OCI-M1 (cell line): ENCODE results near the gene HAO1.
A peak's percentile ranks its signal among the peaks of the same experiment; 100 is the strongest.
"Not testable (repeated sequence)": the region's sequence is repeated elsewhere in the genome, so short reads cannot be mapped to it uniquely, and the experiment has no call there.

Experiments used
- DNase-seq: peaks from one replicate; lab custom pipeline; 2025; lab: John Stamatoyannopoulos, UW

HAO1 gene

GRCh38 chr20:7940341-7940740, at the start of gene HAO1:
Gene HAO1 (minus strand): TSS chr20:7940458. CDS start chr20:7940422, 36 bp downstream.
- DNase-seq: no peak

- no peak for DNase-seq
Observed at GRCh38 chr20:7989379-7989778, 49.1 kb upstream of the HAO1 start.

- no peak for DNase-seq
Observed at GRCh38 chr20:7985916-7986315, 45.7 kb upstream of the HAO1 start.

DNA sequence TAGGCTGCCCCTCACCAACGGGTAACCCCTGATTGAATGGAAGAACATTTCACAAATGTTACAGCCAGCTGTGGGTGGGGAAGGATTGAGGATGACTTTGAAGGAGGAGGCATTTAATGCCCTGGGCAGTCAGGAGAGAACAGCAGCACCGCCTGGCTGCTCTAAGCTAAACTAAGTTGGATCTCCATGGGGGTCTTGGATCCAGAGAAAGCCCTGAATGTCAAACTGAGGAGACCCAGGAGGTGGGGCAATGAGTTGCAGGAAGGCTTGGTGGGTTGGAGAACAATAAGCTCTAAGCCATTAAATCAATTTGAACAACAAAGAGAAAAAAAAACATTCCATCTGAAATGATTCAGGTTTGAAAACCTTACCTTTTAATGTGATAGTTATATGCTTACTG, 43.9 kb upstream of the HAO1 start:
- no peak for DNase-seq

GRCh38 chr20:7981374-7981773, 41.1 kb upstream of the HAO1 start:
- DNase-seq: no peak

DNA sequence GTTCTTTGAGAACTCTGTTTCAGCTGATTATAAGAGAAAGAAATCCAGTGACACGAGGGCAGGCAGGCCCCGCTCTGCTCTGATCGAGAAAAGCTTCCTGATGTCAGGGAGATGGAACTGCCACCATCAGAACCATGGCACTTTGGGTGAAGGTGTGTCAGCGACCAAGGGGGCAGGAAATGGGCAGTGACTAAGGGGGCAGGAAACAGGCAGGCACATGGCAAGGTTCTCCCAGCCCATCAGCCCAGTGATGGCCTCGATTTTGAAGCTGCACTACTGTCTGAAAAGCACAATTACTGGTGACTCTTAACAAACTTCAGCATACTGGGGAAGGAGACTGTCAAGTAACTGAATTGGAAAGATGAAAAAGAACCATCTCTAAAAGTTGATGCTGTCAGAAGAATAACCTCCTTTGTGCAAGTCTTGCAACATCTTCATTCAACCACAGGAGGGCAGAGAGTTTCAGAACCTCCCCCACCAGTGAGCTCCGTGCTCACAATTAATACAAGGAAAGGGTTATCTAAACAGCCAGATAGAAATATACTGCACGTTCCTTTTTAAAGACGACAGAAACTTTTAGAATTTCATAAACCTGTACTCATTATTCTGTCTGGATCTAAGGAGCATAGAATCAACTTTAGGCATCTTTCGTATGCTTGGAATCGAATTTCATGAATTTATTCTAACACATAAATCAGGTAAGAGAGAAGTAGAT, 40.2 kb upstream of the HAO1 start:
- DNase-seq: peak; percentile 44

DNA sequence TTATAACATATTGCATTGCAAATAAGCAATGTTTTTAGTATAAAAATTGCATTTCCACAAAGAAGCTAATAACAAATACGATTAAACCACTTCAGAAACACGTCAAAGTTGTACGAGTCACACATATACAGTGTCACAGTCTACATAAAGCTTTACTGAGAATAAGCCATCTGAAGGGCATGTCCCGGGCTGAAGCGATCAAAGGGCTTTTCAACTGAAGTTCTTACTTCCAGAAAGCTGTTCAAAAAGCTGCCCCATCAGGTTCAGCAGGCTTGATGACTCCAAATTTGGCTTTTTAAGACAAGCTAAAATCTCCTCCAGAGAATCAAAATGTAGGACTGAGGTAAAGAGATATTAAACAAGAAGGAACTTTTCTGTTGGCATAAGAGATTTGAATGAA, 37.5 kb upstream of the HAO1 start:
- DNase-seq: no peak

DNA sequence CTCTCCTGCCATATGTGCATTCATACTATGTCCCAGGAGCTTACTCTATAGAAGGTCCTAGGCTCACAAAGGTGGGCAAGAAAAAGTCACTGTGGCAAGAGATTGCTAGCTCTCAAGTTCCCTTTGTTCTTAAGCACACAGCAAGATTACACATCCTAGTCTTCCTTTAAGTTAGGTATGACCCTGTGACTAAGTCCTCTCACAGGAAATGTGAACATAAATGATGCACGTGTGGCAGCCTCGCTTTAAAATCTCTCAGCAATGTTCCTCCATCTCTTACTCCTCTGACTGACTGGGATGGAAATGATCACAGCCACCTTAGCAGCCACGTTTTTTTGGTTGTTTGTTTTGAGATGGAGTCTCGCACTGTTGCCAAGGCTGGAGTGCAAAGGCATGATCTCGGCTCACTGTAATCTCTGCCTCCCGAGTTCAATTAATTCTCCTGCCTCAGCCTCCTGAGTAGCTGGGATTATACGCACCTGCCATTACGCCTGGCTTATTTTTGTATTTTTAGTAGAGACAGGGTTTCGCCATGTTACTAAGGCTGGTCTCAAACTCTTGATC, 35.7 kb upstream of the HAO1 start:
- no peak for DNase-seq

DNA sequence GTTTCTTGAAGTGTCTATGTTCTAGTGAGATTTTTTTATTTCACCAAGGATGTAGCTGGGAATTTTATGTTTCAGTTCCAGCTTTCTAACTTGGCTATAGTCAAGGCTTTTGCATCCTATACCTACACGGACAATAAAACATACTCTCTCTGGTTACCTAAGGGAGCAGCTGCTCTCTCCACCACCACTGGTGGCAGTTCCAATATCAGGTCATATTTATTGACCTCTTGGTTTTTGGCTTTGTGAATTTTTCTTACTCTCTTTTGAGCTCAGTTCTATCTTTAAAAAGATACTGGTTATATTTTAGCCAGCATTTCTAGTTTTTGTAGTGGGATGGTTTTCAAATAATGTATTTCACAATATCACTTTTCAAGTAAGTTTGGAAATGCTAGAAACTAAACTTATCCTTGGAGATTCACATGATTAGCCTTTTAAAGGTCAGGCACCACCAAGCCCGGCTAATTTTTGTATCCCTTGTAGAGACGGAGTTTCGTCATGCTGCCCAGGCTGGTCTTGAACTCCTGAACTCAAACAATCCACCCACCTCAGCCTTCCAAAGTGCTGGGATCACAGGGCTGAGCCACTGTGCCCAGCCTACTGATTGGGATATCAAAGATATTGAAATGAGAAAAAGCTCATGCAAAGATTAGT, 34.7 kb upstream of the HAO1 start:
- no peak for DNase-seq

DNA sequence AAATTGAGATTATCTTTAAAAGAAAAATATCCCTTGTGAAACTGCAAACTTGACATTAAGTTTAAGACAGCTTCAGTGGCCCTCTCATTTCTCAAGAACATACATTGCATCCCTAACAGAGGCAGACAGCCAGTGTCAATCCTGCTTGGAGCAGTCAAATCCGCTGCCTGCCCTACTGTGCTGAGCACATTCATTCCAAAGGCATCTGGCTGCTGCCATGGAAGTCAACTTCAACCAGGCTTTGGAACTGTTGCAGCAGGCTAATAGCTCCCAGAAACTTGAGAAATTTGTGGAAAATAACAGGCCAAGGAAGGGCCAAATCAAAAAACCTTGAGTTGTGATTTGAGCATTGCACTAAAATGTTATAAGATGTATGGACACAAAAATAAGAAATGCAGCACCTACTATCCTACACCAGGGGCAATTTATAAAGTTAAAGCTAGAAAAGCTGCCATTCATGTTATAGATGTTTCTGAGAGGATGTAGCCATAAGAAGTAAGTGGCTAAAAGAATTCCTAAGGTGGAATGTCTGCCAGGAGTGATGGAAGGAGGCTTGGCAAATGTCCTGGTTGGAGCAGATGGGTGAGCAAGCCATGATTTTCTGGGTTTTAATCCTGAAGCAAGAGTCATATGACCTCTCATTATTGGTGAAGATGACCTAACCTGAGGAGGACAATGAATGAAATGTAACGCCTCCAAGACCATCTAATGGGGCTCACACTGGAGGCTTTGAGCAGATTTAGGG, 31.4 kb upstream of the HAO1 start:
- no peak for DNase-seq

DNA sequence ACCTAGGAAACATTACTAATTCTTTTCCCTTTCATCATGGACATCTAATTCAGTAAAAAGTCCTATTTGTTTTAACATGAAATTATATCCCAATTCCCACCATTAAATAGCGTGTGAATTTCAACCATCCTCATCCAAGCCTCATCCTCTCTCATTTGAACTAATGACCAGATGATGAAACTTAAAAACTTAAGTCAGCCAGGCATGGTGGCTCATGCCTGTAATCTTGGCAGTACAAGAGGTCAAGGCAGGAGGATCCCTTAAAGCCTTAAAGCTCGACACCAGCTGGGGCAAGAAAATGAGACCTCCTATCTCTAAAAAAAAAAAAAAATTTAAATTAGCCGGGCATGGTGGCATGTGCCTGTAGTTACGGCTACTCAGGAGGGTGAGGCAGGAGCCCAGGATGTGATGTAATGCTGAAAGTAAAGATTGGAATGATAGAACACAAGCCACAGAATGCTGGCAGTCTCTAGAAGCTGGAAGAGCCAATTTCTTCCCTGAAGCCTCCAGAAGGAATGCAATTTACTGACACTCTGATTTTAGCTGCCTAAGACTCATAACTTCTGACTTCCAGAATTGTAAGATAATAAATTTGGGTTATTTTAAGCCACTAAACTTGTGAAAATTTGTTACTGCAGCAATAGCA, 27.1 kb upstream of the HAO1 start:
- DNase-seq: no peak

GRCh38 chr20:7966176-7966575, 25.9 kb upstream of the HAO1 start:
- no peak for DNase-seq

- DNase-seq: no peak
Observed at GRCh38 chr20:7959484-7959883, 19.2 kb upstream of the HAO1 start.

DNA sequence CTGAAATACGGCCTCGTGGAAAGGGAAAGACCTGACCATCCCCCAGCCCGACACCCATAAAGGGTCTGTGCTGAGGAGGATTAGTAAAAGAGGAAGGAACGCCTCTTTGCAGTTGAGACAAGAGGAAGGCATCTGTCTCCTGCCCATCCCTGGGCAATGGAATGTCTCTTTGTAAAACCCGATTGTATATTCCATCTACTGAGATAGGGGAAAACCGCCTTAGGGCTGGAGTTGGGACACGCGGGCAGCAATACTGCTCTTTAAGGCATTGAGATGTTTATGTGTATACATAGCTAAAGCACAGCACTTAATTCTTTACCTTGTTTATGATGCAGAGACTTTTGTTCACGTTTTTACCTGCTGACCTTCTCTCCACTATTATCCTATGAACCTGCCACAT, 16.3 kb upstream of the HAO1 start:
- DNase-seq: not testable (repeated sequence)

- DNase-seq: no peak
Observed at GRCh38 chr20:7950387-7950786, 10.1 kb upstream of the HAO1 start.

- DNase-seq: no peak
Observed at GRCh38 chr20:7943891-7944290, 3.6 kb upstream of the HAO1 start.

DNA sequence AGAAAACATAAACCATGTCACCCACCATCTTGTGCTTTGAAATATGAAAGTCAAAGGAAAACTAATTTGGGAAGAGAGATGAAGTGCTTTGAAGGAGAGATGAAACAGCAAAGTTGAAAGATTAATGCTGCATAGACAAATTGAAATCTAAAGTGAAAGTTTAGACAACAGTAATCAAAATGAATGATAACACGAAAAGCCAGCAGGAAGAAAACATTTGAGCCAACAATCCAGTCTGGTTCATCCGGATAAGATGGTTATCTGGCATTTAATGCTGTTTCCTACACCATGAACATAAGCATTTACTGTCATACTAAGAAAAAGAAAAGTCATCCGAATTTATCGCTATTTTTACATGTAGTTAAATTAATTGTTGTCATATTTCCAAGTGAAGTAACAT, 595 bp downstream of the HAO1 start:
- peak; percentile 57 for DNase-seq

DNA sequence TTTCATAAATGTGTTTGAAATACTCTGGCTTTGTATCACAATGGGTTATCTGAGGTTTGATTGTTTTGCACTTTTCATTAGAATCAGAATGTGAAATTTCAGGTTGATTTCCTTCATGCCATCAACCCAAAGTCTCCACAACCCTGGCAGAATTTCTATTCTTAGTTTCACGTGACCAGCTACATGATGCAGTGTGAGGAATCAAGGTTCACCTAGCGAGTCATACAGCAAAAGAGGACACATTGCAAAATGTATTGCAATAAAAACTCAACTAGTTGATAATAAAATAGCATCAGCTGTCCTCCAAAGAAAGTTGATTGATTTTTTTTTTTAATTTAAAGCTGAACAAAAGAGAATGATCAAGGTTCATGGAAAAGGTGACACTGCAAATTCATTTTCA, 2.2 kb downstream of the HAO1 start:
- DNase-seq: no peak

- DNase-seq: peak; percentile 20
Observed at GRCh38 chr20:7937328-7937727, 2.9 kb downstream of the HAO1 start.

DNA sequence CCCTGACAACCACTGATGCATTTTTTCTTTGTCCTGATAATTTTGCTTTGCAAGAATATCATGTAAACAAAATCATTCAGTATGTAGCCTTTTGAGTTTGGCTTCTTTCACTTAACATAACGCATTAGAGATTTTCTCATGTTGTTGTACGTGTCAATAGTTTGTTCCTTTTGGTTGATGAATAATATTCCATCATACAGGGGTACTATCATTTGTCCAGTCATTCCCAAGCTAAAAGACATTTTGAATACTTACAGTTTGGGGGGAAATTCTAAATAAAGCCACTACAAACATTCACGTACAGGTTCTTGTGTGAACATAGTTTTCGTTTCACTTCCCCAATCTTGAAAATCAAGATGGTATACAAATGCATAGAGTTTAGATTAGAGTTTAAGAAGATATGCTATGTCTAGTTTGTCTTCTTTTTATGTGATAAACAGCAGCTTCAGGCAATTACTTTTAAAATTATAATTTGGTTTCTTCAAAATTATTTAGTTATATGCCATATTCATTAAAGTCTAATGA, 5.2 kb downstream of the HAO1 start:
- DNase-seq: peak; percentile 6

DNA sequence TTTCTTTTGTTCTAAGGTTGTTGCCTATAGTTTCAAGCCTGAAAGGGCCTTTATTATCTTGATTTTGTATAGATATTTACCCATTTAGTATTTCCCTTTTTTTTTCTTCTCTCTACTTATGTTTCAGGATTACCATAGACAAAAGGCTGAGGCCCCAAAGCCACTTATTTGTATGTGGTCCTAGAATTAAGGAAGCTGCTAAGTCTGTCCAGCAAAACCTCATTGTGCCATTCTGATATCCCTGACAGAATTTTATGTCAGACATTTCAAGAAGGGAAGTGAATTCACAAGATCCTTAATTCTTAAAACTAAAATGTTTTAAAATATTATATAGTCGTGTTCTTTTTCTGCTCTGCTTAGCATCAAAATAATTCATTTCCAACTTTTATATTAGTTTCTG, 6.9 kb downstream of the HAO1 start:
- peak; percentile 5 for DNase-seq

DNA sequence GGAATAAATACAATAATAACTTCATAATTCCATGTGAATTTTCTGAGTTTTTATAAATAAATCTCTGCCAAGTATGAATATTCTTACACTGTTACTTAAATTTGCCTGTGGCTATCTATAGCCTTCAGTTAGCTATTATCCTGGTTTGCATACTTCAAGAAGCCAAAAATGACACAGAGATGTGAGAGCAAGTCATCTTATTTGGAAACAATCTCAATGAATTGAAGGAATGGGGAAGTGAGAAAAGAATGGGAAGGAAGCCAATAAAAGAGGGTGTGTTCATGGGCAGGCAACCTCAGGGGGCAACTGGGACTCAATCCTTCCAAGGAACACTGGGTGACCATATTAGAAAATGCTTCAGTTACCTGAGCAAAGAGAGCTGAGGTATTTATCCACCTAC, 9.9 kb downstream of the HAO1 start:
- DNase-seq: peak; percentile 15
